Kidney (tissue), 14 donors: ENCODE data around the gene BNC2. TPM values are rescaled to one million over a fixed set of nuclear protein-coding genes. Genes with fewer than 3 reads are reported as not detected.

Experiments used
- DNase-seq, 5 donors: peaks; one replicate each; pipeline ENCODE4 v3.0.0-alpha.2; 2013 to 2020
- FAIRE-seq: peaks from 2 replicates; lab custom pipeline; 2012; peaks lifted over from hg19 to GRCh38; lab: Jason Lieb, UNC
- H3K27ac ChIP-seq, 2 donors: one replicate each; pipeline ENCODE4 v1.7.0; 2013; ENCODE audit warnings: low read depth in 2 of 2, low read length in 2 of 2, inconsistent platforms in 1 of 2
- H3K27me3 ChIP-seq: one replicate; pipeline ENCODE4 v1.7.1; 2013; ENCODE audit warnings: low read length, inconsistent platforms; ENCODE audit not compliant: control insufficient read depth, insufficient read depth
- H3K36me3 ChIP-seq, 3 donors: one replicate each; pipeline versions ENCODE4 v1.7.0 to v1.7.1; 2013; ENCODE audit warnings: low read length in 3 of 3, control low read depth in 1 of 3, inconsistent platforms in 1 of 3; ENCODE audit not compliant: insufficient read depth in 3 of 3, control insufficient read depth in 2 of 3
- H3K4me1 ChIP-seq, 3 donors: one replicate each; pipeline versions ENCODE4 v1.7.0 to v1.7.1; 2013; ENCODE audit warnings: low read length in 3 of 3, inconsistent platforms in 1 of 3, low read depth in 1 of 3; ENCODE audit not compliant: control insufficient read depth in 2 of 3, insufficient read depth in 2 of 3
- H3K4me3 ChIP-seq, 3 donors: one replicate each; pipeline versions ENCODE4 v1.7.0 to v1.8.1; 2013; ENCODE audit warnings: low read length in 3 of 3, control low read depth in 1 of 3, inconsistent platforms in 1 of 3
- H3K9ac ChIP-seq, 3 donors: one replicate each; pipeline versions ENCODE4 v1.7.0 to v1.7.1; 2013; ENCODE audit warnings: low read length in 3 of 3, control low read depth in 1 of 3, inconsistent platforms in 1 of 3
- H3K9me3 ChIP-seq, 3 donors: one replicate each; pipeline versions ENCODE4 v1.7.0 to v1.7.1; 2013; ENCODE audit warnings: low read length in 3 of 3, control low read depth in 1 of 3, inconsistent platforms in 1 of 3; ENCODE audit not compliant: control insufficient read depth in 2 of 3, insufficient read depth in 1 of 3
- CTCF ChIP-seq: IDR thresholded peaks from 3 replicates; pipeline ENCODE4 v1.5.1; 2012; ENCODE audit warnings: mild to moderate bottlenecking, moderate library complexity, borderline replicate concordance; ENCODE audit not compliant: insufficient read depth; ENCODE audit errors: extremely low read depth
- intact Hi-C: fragments of 100-400 bp; cut with DNase I; formaldehyde crosslinking; loops from one replicate; pipeline ENCODE4 v1.11.1; 2022
- polyA plus RNA-seq: library from polyadenylated mRNA; stranded (reverse); fragments of 350-450 nt; fragmentation: Illumina TruSeq; extraction: RNeasy Lipid Tissue Mini Kit (QIAGEN cat#74804); gene quantifications from one replicate; pipeline ENCODE4 v1.2.3, GENCODE V29; 2014; ENCODE audit warnings: low read depth, low replicate concordance; ENCODE audit not compliant: insufficient read depth
- total RNA-seq: library from RNA; stranded (reverse); fragmentation: NEBNext Ultra II Directional; extraction: Animal tissue kit (Norgen Biotek cat#: 25700); gene quantifications from one replicate; pipeline ENCODE4 v1.2.1, GENCODE V29; 2021
- donor health status: control.
- donor health status: control.
- donor health status: control.
- donor health status: control.
- donor health status: control.
- donor health status: DM: yes; HTN: yes; CAD: no.
- donor health status: Normal renal cell carcinoma (clear cell type).

Gene BNC2
- total and polyA plus RNA-seq, 2 donors from 2014 or later = 5.4 to 37.9 TPM

- no peak for TF ChIP-seq CTCF
- Histone ChIP-seq H3K36me3 (no peaks in the 10 kb centered on the region), H3K27me3 (no peaks in the 10 kb centered on the region), H3K4me3 (no peak overlapping the region), H3K9me3 (no peaks in the 10 kb centered on the region), H3K9ac (no peak overlapping the region), H3K4me1 (no peaks in the 10 kb centered on the region), H3K27ac (no peak overlapping the region)
- intact Hi-C loops = no loop called here
- DNase-seq = no peak
- FAIRE-seq = no peak
Observed at GRCh38 chr9:16561121-16561520, 309.3 kb downstream of the BNC2 start.

- no peak overlapping the region for H3K9ac ChIP-seq
- H3K27me3 ChIP-seq = no peaks in the 10 kb centered on the region
- no peak for DNase-seq
- H3K27ac ChIP-seq = no peak overlapping the region
- no peak overlapping the region for H3K4me3 ChIP-seq
- no peaks in the 10 kb centered on the region for H3K9me3 ChIP-seq
- no peak for FAIRE-seq
- TF ChIP-seq CTCF = no peak
- H3K4me1 ChIP-seq = no peaks in the 10 kb centered on the region
- intact Hi-C loops = no loop called here
- H3K36me3 ChIP-seq = no peaks in the 10 kb centered on the region
Observed at GRCh38 chr9:16559418-16560188, 310.9 kb downstream of the BNC2 start.

GRCh38 chr9:16555802-16556201, 314.7 kb downstream of the BNC2 start:
- Histone ChIP-seq H3K9me3 (no peaks in the 10 kb centered on the region), H3K27ac (no peak overlapping the region), H3K36me3 (peaks cover 0 to 4% (median 0%) of the 10 kb centered on the region in 3 donors), H3K27me3 (no peaks in the 10 kb centered on the region), H3K9ac (no peak overlapping the region), H3K4me1 (no peaks in the 10 kb centered on the region), H3K4me3 (no peak overlapping the region)
- DNase-seq = no peak
- no peak for TF ChIP-seq CTCF
- no peak for FAIRE-seq
- intact Hi-C loops = no loop called here
